H9 (cell line): ENCODE data around the gene FHIT. TPM values are rescaled to one million over a fixed set of nuclear protein-coding genes. Genes with fewer than 3 reads are reported as not detected.

Experiments used
- DNase-seq: peaks from one replicate; pipeline ENCODE4 v3.0.0-alpha.2; 2017
- H2AFZ ChIP-seq: one replicate; pipeline ENCODE4 v1.6.1; 2013; ENCODE audit warnings: mild to moderate bottlenecking, low read length, control low read depth, moderate library complexity
- H2AK5ac ChIP-seq: 2 replicates; pipeline ENCODE4 v1.6.1; 2013; ENCODE audit warnings: low read length, control low read depth, mixed read lengths; ENCODE audit not compliant: insufficient read length
- H2BK120ac ChIP-seq: one replicate; pipeline ENCODE4 v1.6.1; 2013; ENCODE audit warnings: low read depth, mild to moderate bottlenecking, low read length, control low read depth, inconsistent platforms; ENCODE audit not compliant: poor library complexity, severe bottlenecking
- H2BK12ac ChIP-seq: 2 replicates; pipeline ENCODE4 v1.6.1; 2013; ENCODE audit warnings: low read length, control low read depth, mixed read lengths, low read depth; ENCODE audit not compliant: insufficient read length
- H2BK15ac ChIP-seq: 2 replicates; pipeline ENCODE4 v1.6.1; 2013; ENCODE audit warnings: low read depth, low read length, control low read depth
- H2BK20ac ChIP-seq: one replicate; pipeline ENCODE4 v1.6.1; 2013; ENCODE audit warnings: low read depth, mild to moderate bottlenecking, low read length, control low read depth, inconsistent platforms; ENCODE audit not compliant: poor library complexity, severe bottlenecking
- H2BK5ac ChIP-seq: 2 replicates; pipeline ENCODE4 v1.6.1; 2013; ENCODE audit warnings: low read length, control low read depth, mixed read lengths; ENCODE audit not compliant: insufficient read length
- H3K14ac ChIP-seq: 2 replicates; pipeline ENCODE4 v1.6.1; 2013; ENCODE audit warnings: low read length, control low read depth; ENCODE audit not compliant: insufficient read depth
- H3K18ac ChIP-seq: 2 replicates; pipeline ENCODE4 v1.6.1; 2013; ENCODE audit warnings: low read depth, mild to moderate bottlenecking, mixed read lengths, low read length, control low read depth; ENCODE audit not compliant: insufficient read length
- H3K23ac ChIP-seq: 2 replicates; pipeline ENCODE4 v1.6.1; 2013; ENCODE audit warnings: low read length, control low read depth, mixed read lengths, low read depth; ENCODE audit not compliant: insufficient read length
- H3K23me2 ChIP-seq: 2 replicates; pipeline ENCODE4 v1.6.1; 2013; ENCODE audit warnings: low read depth, mild to moderate bottlenecking, mixed read lengths, low read length, control low read depth; ENCODE audit not compliant: insufficient read length, poor library complexity, severe bottlenecking
- H3K27ac ChIP-seq: 2 replicates; pipeline ENCODE4 v1.5.1; 2013; ENCODE audit warnings: low read length, control low read depth, mixed read lengths, low read depth; ENCODE audit not compliant: insufficient read length
- H3K27me3 ChIP-seq: 2 replicates; pipeline ENCODE4 v1.6.1; 2013; ENCODE audit warnings: low read length, control low read depth, inconsistent platforms; ENCODE audit not compliant: insufficient read depth
- H3K4ac ChIP-seq: 2 replicates; pipeline ENCODE4 v1.6.1; 2013; ENCODE audit warnings: low read depth, mild to moderate bottlenecking, control low read depth, inconsistent platforms, low read length, moderate library complexity
- H3K4me1 ChIP-seq: 2 replicates; pipeline ENCODE4 v1.6.1; 2013; ENCODE audit warnings: low read length, control low read depth, inconsistent platforms; ENCODE audit not compliant: insufficient read depth
- H3K4me2 ChIP-seq: 2 replicates; pipeline ENCODE4 v1.6.1; 2013; ENCODE audit warnings: low read length, control low read depth, mixed read lengths; ENCODE audit not compliant: insufficient read length, insufficient read depth
- H3K56ac ChIP-seq: 2 replicates; pipeline ENCODE4 v1.6.1; 2013; ENCODE audit warnings: low read depth, mild to moderate bottlenecking, mixed read lengths, low read length, control low read depth; ENCODE audit not compliant: insufficient read length
- H3K79me1 ChIP-seq: 2 replicates; pipeline ENCODE4 v1.6.1; 2013; ENCODE audit warnings: low read depth, mild to moderate bottlenecking, moderate library complexity, low read length, control low read depth, inconsistent platforms; ENCODE audit not compliant: insufficient read depth, poor library complexity, severe bottlenecking
- H3K79me2 ChIP-seq: 2 replicates; pipeline ENCODE4 v1.6.1; 2013; ENCODE audit warnings: low read length, control low read depth, inconsistent platforms; ENCODE audit not compliant: insufficient read depth
- H3K9ac ChIP-seq: 2 replicates; pipeline ENCODE4 v1.6.1; 2013; ENCODE audit warnings: low read length, control low read depth, mixed read lengths; ENCODE audit not compliant: insufficient read length; ENCODE audit errors: extremely low read depth
- H3K9me3 ChIP-seq: one replicate; pipeline ENCODE4 v1.6.1; 2013; ENCODE audit warnings: low read depth, low read length, inconsistent platforms; ENCODE audit not compliant: control insufficient read depth
- H3T11ph ChIP-seq: one replicate; pipeline ENCODE4 v1.6.1; 2013; ENCODE audit warnings: mild to moderate bottlenecking, low read length, control low read depth, inconsistent platforms
- H4K20me1 ChIP-seq: one replicate; pipeline ENCODE4 v1.6.1; 2013; ENCODE audit not compliant: control insufficient read depth, insufficient read length, insufficient read depth
- H4K5ac ChIP-seq: 2 replicates; pipeline ENCODE4 v1.6.1; 2013; ENCODE audit warnings: low read depth, mild to moderate bottlenecking, mixed read lengths, low read length, control low read depth; ENCODE audit not compliant: insufficient read length
- H4K8ac ChIP-seq: replicated peaks from 2 replicates; pipeline ENCODE4 v1.6.1; 2013; ENCODE audit warnings: low read length, control low read depth, mixed read lengths, low read depth; ENCODE audit not compliant: insufficient read length
- H4K91ac ChIP-seq: 2 replicates; pipeline ENCODE4 v1.6.1; 2013; ENCODE audit warnings: low read depth, mild to moderate bottlenecking, moderate library complexity, mixed read lengths, low read length, control low read depth; ENCODE audit not compliant: insufficient read length
- H3K27ac Mint-ChIP-seq, 3 experiments: 2 replicates in 2 of 3; 3 replicates in 1 of 3; pipeline ENCODE4 v1.8.0; 2020 to 2021; ENCODE audit warnings: mixed read lengths in 3 of 3, mild to moderate bottlenecking in 1 of 3, moderate library complexity in 1 of 3
- H3K27me3 Mint-ChIP-seq: 2 replicates; pipeline ENCODE4 v1.8.0; 2021; ENCODE audit warnings: low read depth, mild to moderate bottlenecking, moderate library complexity, mixed read lengths
- H3K36me3 Mint-ChIP-seq, 3 experiments: 2 replicates in 2 of 3; 3 replicates in 1 of 3; pipeline ENCODE4 v1.8.0; 2020 to 2021; ENCODE audit warnings: low read depth in 3 of 3, mixed read lengths in 3 of 3; ENCODE audit not compliant: insufficient read depth in 1 of 3
- H3K4me1 Mint-ChIP-seq, 2 experiments: 2 replicates each; pipeline ENCODE4 v1.8.0; 2020; ENCODE audit warnings: mixed read lengths in 2 of 2
- H3K4me3 Mint-ChIP-seq, 2 experiments: 2 replicates in 1 of 2; 3 replicates in 1 of 2; pipeline ENCODE4 v1.8.0; 2020 to 2021; ENCODE audit warnings: mild to moderate bottlenecking in 2 of 2, mixed read lengths in 2 of 2, moderate library complexity in 1 of 2
- H3K9me3 Mint-ChIP-seq, 2 experiments: 2 replicates in 1 of 2; 3 replicates in 1 of 2; pipeline ENCODE4 v1.8.0; 2020; ENCODE audit warnings: mild to moderate bottlenecking in 2 of 2, mixed read lengths in 2 of 2, moderate library complexity in 1 of 2
- WGBS: extraction: QIAGEN DNeasy Blood & Tissue Kit; methylation state at CpG from one replicate; pipeline ENCODE4 v1.1.7; 2013; ENCODE audit warnings: missing lambda C conversion rate, low lambda C conversion rate, mixed read lengths; ENCODE audit not compliant: insufficient read length; ENCODE audit errors: extremely low coverage; 5-methylcytosine and 5-hydroxymethylcytosine counted together
- total RNA-seq: library from RNA; stranded (reverse); gene quantifications from 2 replicates; pipeline ENCODE4 v1.2.1, GENCODE V29; 2021
- TF ChIP-seq, protein P1 (sequence below): fragments of 200-600 bp; sonication (generic); conservative IDR thresholded peaks from 3 replicates; pipeline ENCODE4 v1.8.0; 2021; ENCODE audit warnings: antibody characterized with exemption, mild to moderate bottlenecking

FHIT gene
- total RNA-seq, 1 experiment from 2014 or later: 3.0 TPM

DNA sequence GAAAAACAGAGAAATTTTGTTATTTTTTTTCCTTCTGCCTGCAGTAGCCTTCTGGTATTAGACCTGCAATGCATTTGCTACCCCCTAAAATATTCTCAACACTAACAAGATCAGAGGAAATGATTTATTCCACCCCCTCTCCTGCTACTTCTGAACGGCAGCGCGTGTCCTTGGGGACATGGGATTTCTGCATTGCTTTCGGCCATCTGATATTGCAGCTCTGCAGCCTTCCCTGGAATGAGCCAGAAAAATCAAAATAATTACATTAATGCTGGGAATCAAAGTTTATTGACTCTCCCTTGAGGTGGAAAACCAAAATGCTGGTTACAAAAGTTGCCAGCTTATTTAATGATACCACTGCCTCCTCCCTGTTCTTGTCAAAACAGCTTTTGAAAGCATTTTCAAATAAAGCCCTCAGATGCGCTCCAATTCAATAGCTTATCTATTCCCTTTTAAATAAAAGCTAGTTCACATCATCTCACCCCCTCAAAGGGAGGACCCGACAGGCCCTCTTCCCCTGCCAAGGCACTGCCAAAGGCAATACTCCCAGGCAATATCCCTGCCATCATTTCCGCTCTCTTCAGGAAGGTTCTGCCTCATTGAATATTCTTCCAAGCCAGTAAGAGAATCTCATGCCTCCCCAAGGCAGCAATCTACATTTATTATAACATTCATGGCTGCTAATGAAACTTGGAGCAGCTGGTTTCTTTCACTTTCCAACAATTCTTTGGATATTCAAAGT lies 96.6 kb downstream of the FHIT start:
- no peaks in the 10 kb centered on the region for H3K79me2 ChIP-seq
- Mint-ChIP-seq H3K4me1 (peaks cover 12% of the 10 kb centered on the region in 2 experiments), H3K27me3 (no peaks in the 10 kb centered on the region; the same call in 1 of the 2 replicates), H3K4me3 (no peak overlapping the region), H3K9me3 (0 out of 5 replicates have a peak, but pooled peaks cover 0 to 2% of the 10 kb centered on the region in 2 experiments), H3K36me3 (no peaks in the 10 kb centered on the region; a peak in 2 of 7 replicates), H3K27ac (no peak overlapping the region)
- H3K4me1 ChIP-seq: no peaks in the 10 kb centered on the region
- H3K9ac ChIP-seq: no peak overlapping the region
- H3K14ac ChIP-seq: no peak overlapping the region
- no peak for DNase-seq
- H3K9me3 ChIP-seq: no peaks in the 10 kb centered on the region
- no peak overlapping the region for H2AK5ac ChIP-seq
- H4K20me1 ChIP-seq: no peaks in the 10 kb centered on the region
- H2BK120ac ChIP-seq: no peak overlapping the region
- H4K5ac ChIP-seq: no peak overlapping the region
- WGBS: no CpG with 5 or more reads among the region's 7 CpGs
- H2BK15ac ChIP-seq: no peak overlapping the region
- TF ChIP-seq, protein P1, sequence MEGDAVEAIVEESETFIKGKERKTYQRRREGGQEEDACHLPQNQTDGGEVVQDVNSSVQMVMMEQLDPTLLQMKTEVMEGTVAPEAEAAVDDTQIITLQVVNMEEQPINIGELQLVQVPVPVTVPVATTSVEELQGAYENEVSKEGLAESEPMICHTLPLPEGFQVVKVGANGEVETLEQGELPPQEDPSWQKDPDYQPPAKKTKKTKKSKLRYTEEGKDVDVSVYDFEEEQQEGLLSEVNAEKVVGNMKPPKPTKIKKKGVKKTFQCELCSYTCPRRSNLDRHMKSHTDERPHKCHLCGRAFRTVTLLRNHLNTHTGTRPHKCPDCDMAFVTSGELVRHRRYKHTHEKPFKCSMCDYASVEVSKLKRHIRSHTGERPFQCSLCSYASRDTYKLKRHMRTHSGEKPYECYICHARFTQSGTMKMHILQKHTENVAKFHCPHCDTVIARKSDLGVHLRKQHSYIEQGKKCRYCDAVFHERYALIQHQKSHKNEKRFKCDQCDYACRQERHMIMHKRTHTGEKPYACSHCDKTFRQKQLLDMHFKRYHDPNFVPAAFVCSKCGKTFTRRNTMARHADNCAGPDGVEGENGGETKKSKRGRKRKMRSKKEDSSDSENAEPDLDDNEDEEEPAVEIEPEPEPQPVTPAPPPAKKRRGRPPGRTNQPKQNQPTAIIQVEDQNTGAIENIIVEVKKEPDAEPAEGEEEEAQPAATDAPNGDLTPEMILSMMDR: no peak
- H3K79me1 ChIP-seq: no peaks in the 10 kb centered on the region
- H3K27me3 ChIP-seq: no peaks in the 10 kb centered on the region
- H4K8ac ChIP-seq: no peak overlapping the region
- H3K56ac ChIP-seq: no peak overlapping the region
- no peaks in the 10 kb centered on the region for H3K23me2 ChIP-seq
- no peak overlapping the region for H2BK5ac ChIP-seq
- no peak overlapping the region for H4K91ac ChIP-seq
- no peak overlapping the region for H3K4ac ChIP-seq
- H2AFZ ChIP-seq: no peak overlapping the region
- H3K27ac ChIP-seq: no peak overlapping the region
- H3K23ac ChIP-seq: no peak overlapping the region
- no peak overlapping the region for H3K18ac ChIP-seq
- no peak overlapping the region for H2BK12ac ChIP-seq
- no peak overlapping the region for H3T11ph ChIP-seq
- no peak overlapping the region for H2BK20ac ChIP-seq
- H3K4me2 ChIP-seq: no peak overlapping the region
